Ascending aorta (tissue), 2 donors: ENCODE data around the gene PRKCQ. TPM values are rescaled to one million over a fixed set of nuclear protein-coding genes. Genes with fewer than 3 reads are reported as not detected.

Experiments
- DNase-seq, 2 donors: peaks; one replicate each; pipeline ENCODE4 v3.0.0-alpha.2; 2019; ENCODE audit warnings: low spot score in 2 of 2
- H3K27ac ChIP-seq, 2 donors: fragments of 200-600 bp; sonication (generic); one replicate each; pipeline ENCODE4 v1.5.1; 2016 to 2017; ENCODE audit warnings: mild to moderate bottlenecking in 1 of 2
- H3K27me3 ChIP-seq: fragments of 200-600 bp; sonication (generic); one replicate; pipeline ENCODE4 v1.5.1; 2017
- H3K36me3 ChIP-seq, 2 donors: fragments of 200-600 bp; sonication (generic); one replicate each; pipeline ENCODE4 v1.5.1; 2016
- H3K4me1 ChIP-seq, 2 donors: fragments of 200-600 bp; sonication (generic); one replicate each; pipeline ENCODE4 v1.5.1; 2016 to 2017; ENCODE audit warnings: mild to moderate bottlenecking in 1 of 2
- H3K4me3 ChIP-seq, 2 donors: fragments of 200-600 bp; sonication (generic); one replicate each; pipeline ENCODE4 v1.5.1; 2016 to 2017; ENCODE audit warnings: mild to moderate bottlenecking in 1 of 2
- H3K9me3 ChIP-seq, 2 donors: fragments of 200-600 bp; sonication (generic); one replicate each; pipeline ENCODE4 v1.5.1; 2016
- intact Hi-C: fragments of 100-400 bp; cut with DNase I; formaldehyde crosslinking; loops from one replicate; pipeline ENCODE4 v1.15.1; 2023
- total RNA-seq: library from RNA; depleted of rRNA; stranded (reverse); fragments of >200 nt; gene quantifications from one replicate; pipeline ENCODE4 v1.1.0, GENCODE V29; 2016
- TF ChIP-seq, protein P1 (sequence below), 3 experiments: fragments of 200-600 bp in 2 of 3; fragments of 450-650 bp in 1 of 3; sonication (generic) in 2 of 3; IDR thresholded peaks; one replicate each; pipeline ENCODE4 v1.5.1; 2016 to 2019; ENCODE audit warnings: antibody characterized with exemption in 3 of 3, mild to moderate bottlenecking in 1 of 3, moderate library complexity in 1 of 3

The PRKCQ gene
- total RNA-seq, 1 donor from 2014 or later, result not detected

DNA sequence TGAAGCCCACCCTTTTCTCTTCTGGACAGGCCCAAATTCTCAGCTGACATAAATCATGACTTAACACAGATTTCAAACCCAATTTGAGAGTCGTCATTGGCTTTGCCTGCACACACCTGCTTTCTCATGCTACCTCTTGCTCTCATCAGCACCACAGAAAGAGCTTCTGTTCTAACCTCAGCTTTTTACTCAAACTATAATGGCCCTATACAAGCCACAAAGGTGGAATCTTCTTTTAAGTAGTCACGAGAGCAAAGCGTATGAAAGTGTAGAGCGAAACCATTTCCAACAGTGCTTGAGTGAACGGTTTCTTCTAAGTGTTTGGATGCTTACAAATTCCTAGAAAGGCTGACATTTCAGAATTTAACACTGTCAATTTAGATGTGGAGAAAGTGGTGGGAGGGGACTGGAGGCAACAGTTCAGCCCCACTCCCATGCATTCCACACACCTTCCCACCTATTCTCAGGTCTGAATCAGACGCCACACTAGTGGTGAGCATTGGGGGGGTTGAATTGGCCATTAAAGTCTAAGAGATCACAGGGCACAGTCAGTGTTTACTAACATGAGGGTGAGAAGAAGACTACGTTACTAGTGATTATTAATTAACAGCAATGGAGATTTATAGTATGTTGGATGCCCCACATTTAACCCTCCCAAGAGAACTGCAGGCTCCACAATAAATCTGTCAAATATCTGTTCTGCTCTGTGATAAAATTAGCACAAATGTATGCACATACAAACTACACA, 114.0 kb downstream of the PRKCQ start:
- H3K36me3 ChIP-seq, result no peaks in the 10 kb centered on the region
- intact Hi-C loops, result no loop called here

DNA sequence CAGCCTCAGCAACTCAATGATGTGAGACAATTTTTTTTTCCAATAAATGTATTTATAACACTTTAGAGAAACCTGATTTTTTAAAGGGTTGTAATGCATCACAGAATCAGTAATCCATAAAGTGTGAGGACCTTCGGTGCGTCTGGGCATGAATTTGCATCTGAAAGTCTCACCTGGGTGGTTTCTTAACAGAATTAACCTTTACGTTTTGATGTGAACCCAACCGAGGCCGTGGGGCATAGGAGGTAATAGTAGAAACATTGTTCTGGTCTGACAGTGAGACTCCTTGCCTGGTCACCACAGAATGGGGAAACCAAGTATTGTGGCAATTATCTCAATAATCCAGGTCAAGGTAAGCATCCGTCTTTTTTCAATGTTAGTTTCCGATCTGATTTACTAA, 114.6 kb downstream of the PRKCQ start:
- Histone ChIP-seq H3K4me3 (no peak overlapping the region), H3K36me3 (no peaks in the 10 kb centered on the region), H3K27ac (no peak overlapping the region), H3K4me1 (no peaks in the 10 kb centered on the region), H3K27me3 (no peaks in the 10 kb centered on the region), H3K9me3 (no peaks in the 10 kb centered on the region)
- intact Hi-C loops, result no loop called here
- TF ChIP-seq, protein P1, sequence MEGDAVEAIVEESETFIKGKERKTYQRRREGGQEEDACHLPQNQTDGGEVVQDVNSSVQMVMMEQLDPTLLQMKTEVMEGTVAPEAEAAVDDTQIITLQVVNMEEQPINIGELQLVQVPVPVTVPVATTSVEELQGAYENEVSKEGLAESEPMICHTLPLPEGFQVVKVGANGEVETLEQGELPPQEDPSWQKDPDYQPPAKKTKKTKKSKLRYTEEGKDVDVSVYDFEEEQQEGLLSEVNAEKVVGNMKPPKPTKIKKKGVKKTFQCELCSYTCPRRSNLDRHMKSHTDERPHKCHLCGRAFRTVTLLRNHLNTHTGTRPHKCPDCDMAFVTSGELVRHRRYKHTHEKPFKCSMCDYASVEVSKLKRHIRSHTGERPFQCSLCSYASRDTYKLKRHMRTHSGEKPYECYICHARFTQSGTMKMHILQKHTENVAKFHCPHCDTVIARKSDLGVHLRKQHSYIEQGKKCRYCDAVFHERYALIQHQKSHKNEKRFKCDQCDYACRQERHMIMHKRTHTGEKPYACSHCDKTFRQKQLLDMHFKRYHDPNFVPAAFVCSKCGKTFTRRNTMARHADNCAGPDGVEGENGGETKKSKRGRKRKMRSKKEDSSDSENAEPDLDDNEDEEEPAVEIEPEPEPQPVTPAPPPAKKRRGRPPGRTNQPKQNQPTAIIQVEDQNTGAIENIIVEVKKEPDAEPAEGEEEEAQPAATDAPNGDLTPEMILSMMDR (IDR thresholded peaks at IDR 0.05), result no peak
- no peak for DNase-seq

More for the DNA sequence above, 114.0 kb downstream of the PRKCQ start:
- no peak for DNase-seq
- H3K9me3 ChIP-seq, result no peaks in the 10 kb centered on the region
- no peaks in the 10 kb centered on the region for H3K27me3 ChIP-seq
- no peaks in the 10 kb centered on the region for H3K4me1 ChIP-seq
- TF ChIP-seq, protein P1 (IDR thresholded peaks at IDR 0.05), result no peak
- H3K27ac ChIP-seq, result no peak overlapping the region
- H3K4me3 ChIP-seq, result no peak overlapping the region

DNA sequence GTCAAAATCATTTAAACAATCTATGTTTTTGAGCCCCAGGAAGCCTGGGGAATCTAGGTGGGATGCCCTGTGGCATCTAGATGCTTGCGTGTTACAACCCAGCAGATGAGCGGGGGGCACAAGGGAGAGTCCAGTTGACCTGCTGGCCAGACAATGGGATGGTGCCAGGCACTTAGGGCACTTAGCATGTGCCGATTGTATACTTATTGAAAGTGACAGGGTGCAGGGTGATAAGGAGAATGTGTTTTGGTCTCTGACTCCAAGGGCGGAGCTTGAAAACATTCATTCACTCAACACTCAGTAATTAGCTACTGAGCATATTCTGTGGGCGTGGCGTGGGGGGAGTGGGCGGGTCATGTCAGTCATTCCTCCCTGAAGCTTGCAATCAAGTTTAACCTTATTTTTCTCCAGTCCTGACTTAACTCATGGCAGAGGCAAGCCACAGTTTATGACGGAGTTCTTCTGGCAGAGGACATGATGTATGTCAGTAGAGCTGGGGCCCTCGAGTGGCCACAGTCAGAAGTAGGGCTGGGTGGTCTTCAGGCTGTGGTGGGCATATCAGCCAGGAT, 115.1 kb downstream of the PRKCQ start:
- TF ChIP-seq, protein P1 (IDR thresholded peaks at IDR 0.05), result no peak
- intact Hi-C loops, result no loop called here
- Histone ChIP-seq H3K9me3 (no peaks in the 10 kb centered on the region), H3K27me3 (no peaks in the 10 kb centered on the region), H3K36me3 (no peaks in the 10 kb centered on the region), H3K4me3 (no peak overlapping the region), H3K27ac (no peak overlapping the region), H3K4me1 (no peaks in the 10 kb centered on the region)
- DNase-seq, result no peak

DNA sequence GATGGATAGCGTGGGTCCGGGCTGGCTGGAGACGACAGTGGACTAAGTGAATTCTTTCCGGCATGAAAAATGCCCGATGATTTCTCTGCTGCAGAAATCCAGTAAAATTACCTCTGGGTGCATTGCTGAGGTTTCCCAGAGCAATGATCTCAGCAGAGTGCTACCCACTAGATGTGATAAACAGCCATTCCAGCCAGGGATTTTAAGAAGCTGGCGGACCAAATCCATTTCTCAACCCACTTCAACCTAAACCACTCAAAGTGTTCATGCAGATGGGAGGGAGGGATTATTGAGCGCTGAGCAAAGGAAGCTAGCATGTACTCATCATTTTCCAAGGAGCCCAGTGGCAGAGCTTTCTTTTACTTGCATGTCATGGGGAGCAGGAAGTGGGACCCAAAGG, 116.7 kb downstream of the PRKCQ start:
- TF ChIP-seq, protein P1 (IDR thresholded peaks at IDR 0.05), result no peak
- Histone ChIP-seq H3K9me3 (peaks cover 0 to 6% of the 10 kb centered on the region in 2 donors), H3K27ac (no peak overlapping the region), H3K4me3 (no peak overlapping the region), H3K4me1 (no peaks in the 10 kb centered on the region), H3K27me3 (no peaks in the 10 kb centered on the region), H3K36me3 (peaks cover 0 to 9% of the 10 kb centered on the region in 2 donors)
- no peak for DNase-seq
- intact Hi-C loops, result no loop called here

DNA sequence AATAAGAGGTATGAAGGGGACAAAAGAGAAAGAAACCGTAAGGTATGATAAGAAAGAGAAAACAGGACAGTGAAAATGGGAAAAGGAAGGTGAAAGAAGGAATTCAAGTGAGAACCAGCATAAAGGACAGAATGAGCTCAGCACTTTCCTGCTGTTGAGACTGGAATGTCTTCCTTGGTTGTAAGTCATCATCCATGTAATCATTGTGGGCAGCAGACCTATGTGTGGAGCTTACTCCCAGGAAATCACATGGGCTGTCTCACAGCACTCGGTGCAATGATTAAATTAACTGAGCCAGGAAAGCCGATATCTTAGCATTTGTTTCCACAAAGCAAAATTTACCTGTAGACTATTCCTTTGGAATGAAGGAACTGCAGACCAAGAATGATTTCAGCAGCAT, 118.1 kb downstream of the PRKCQ start:
- Histone ChIP-seq H3K9me3 (peaks cover 0 to 6% of the 10 kb centered on the region in 2 donors), H3K36me3 (peaks cover 0 to 12% of the 10 kb centered on the region in 2 donors), H3K27me3 (no peaks in the 10 kb centered on the region), H3K27ac (no peak overlapping the region), H3K4me1 (no peaks in the 10 kb centered on the region), H3K4me3 (no peak overlapping the region)
- TF ChIP-seq, protein P1 (IDR thresholded peaks at IDR 0.05), result no peak
- intact Hi-C loops, result no loop called here
- no peak for DNase-seq
